ENCODE measurements around the gene TMC1.

GRCh38 chr9:72650206-72650605 is 128.8 kb downstream of the TMC1 start:
- TF ChIP-seq PATZ1 (CRISPR knock-in tag; IDR thresholded peaks at IDR 0.05; ENCODE audit: borderline replicate concordance) (no peak), ARNTL (CRISPR knock-in tag; IDR thresholded peaks at IDR 0.05; ENCODE audit: borderline replicate concordance, low read depth) (no peak), ZFP30 (CRISPR knock-in tag; IDR thresholded peaks at IDR 0.05) (no peak), ESRRG (CRISPR knock-in tag; IDR thresholded peaks at IDR 0.05) (no peak)

All from SK-N-SH treated with all-trans-retinoic acid at 6 μM for 48 hours (cell line).